NOMO-1 treated with DMSO at 0.1 percent for 48 hours (cell line): ENCODE results near the gene SH3RF3.
"Not testable (repeated sequence)": the region's sequence is repeated elsewhere in the genome, so short reads cannot be mapped to it uniquely, and the experiment has no call there.

Experiments
- DNase-seq: peaks from one replicate; lab custom pipeline; 2025; ENCODE audit not compliant: unreplicated experiment; lab: John Stamatoyannopoulos, UW

SH3RF3 gene

GRCh38 chr2:109117780-109118179 is 11.2 kb upstream of the SH3RF3 start:
- DNase-seq = no peak

- no peak for DNase-seq
Measured at GRCh38 chr2:109118321-109118720, 10.7 kb upstream of the SH3RF3 start.

GRCh38 chr2:109120166-109120565 is 8.8 kb upstream of the SH3RF3 start:
- no peak for DNase-seq

- DNase-seq = not testable (repeated sequence)
Measured at GRCh38 chr2:109120686-109121085, 8.3 kb upstream of the SH3RF3 start.

- DNase-seq = no peak
Measured at GRCh38 chr2:109123586-109124201, 5.3 kb upstream of the SH3RF3 start.

- no peak for DNase-seq
Measured at GRCh38 chr2:109124982-109125592, 3.9 kb upstream of the SH3RF3 start.

- peak; percentile 23 for DNase-seq
Measured at GRCh38 chr2:109125593-109126500, 3.2 kb upstream of the SH3RF3 start.

GRCh38 chr2:109126501-109126860 is 2.5 kb upstream of the SH3RF3 start:
- no peak for DNase-seq

GRCh38 chr2:109127556-109127955 is 1.4 kb upstream of the SH3RF3 start:
- no peak for DNase-seq

- DNase-seq = peak; percentile 7
Measured at GRCh38 chr2:109128048-109128615, 873 bp upstream of the SH3RF3 start.

- DNase-seq = no peak
Measured at GRCh38 chr2:109129356-109129920, 433 bp downstream of the SH3RF3 start.

- no peak for DNase-seq
Measured at GRCh38 chr2:109129921-109130722, 1.1 kb downstream of the SH3RF3 start.

- DNase-seq = no peak
Measured at GRCh38 chr2:109130723-109130995, 1.7 kb downstream of the SH3RF3 start.

GRCh38 chr2:109131777-109132176 is 2.8 kb downstream of the SH3RF3 start:
- no peak for DNase-seq

GRCh38 chr2:109132626-109133025 is 3.6 kb downstream of the SH3RF3 start:
- DNase-seq = no peak

GRCh38 chr2:109133746-109134145 is 4.7 kb downstream of the SH3RF3 start:
- no peak for DNase-seq

- no peak for DNase-seq
Measured at GRCh38 chr2:109134741-109135358, 5.8 kb downstream of the SH3RF3 start.

- DNase-seq = no peak
Measured at GRCh38 chr2:109135359-109136197, 6.6 kb downstream of the SH3RF3 start.

GRCh38 chr2:109136542-109136941 is 7.5 kb downstream of the SH3RF3 start:
- no peak for DNase-seq
